GM18519 (cell line): Measurements from ENCODE around the gene POF1B.

ENCODE experiments used
- ATAC-seq: cut with Tn5 transposase; IDR thresholded peaks from one replicate; pipeline ENCODE4 v1.9.1; 2021; ENCODE audit warnings: mild to moderate bottlenecking, moderate library complexity; ENCODE audit not compliant: unreplicated experiment, low FRiP score

The POF1B gene

DNA sequence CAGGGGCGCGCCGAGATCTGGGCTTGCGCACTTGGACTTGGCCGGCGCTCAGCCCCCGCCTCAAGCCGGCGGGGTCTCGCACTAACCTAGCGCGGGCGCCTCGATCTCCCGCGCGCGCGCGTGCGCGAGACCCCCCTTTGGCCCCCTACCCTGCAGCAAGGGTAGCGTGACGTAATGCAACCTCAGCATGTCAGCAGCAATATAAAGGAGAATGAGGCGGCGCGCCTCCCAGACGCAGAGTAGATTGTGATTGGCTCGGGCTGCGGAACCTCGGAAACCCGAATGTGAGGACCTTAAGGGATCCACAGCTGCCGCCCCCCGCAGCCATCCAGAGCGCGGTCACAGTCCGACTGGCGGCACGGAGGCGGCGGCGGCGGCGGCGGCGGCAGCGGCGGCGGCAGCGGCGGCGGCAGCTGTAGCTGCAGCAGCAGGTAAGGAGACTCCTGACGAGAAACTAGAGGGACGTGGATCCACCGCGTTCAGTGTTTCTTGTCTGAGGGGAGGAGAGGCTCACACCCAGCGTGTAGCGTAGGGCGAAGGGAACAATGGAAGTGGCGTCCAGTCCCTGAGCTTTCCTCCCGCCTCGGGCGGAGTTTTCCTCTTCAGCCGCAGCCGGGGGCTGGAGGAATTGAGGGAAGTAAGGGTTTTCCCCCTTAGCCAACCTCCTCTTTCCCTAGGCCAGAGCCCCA, 135.6 kb downstream of the POF1B start, which contains the start of the genes SATL1 and ZNF711:
TSS of gene SATL1 (minus strand) at position 19 of the 689 bp plus-strand sequence. CDS start 134,811 bp downstream, outside the sequence.
TSS of gene ZNF711 (plus strand) at position 231 of the 689 bp plus-strand sequence. CDS start 3,582 bp downstream, outside the sequence.
- peak; percentile 59 for ATAC-seq

DNA sequence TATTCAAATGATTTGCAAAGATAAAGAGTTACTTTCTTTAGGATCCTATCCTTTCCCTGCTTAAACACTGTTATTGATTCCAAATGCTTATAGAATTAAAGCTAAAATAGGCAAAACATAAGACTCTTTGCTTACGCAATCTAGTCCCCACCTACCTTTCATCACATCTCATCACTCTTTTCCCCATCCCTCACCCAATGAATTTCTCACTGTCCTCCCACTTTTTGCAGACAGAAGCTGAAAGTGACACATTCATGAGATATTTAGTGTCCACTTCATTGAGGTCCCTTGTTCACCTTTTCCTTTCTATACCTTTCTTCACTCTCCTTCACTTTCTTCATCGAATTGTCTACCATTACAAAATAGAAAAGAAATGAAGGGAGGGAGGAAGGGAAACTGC, 136.3 kb downstream of the POF1B start:
- no peak for ATAC-seq
